ENCODE measurements around the gene UBALD2.
"Not testable (repeated sequence)": the region's sequence is repeated elsewhere in the genome, so short reads cannot be mapped to it uniquely, and the experiment has no call there.

UBALD2 gene

DNA sequence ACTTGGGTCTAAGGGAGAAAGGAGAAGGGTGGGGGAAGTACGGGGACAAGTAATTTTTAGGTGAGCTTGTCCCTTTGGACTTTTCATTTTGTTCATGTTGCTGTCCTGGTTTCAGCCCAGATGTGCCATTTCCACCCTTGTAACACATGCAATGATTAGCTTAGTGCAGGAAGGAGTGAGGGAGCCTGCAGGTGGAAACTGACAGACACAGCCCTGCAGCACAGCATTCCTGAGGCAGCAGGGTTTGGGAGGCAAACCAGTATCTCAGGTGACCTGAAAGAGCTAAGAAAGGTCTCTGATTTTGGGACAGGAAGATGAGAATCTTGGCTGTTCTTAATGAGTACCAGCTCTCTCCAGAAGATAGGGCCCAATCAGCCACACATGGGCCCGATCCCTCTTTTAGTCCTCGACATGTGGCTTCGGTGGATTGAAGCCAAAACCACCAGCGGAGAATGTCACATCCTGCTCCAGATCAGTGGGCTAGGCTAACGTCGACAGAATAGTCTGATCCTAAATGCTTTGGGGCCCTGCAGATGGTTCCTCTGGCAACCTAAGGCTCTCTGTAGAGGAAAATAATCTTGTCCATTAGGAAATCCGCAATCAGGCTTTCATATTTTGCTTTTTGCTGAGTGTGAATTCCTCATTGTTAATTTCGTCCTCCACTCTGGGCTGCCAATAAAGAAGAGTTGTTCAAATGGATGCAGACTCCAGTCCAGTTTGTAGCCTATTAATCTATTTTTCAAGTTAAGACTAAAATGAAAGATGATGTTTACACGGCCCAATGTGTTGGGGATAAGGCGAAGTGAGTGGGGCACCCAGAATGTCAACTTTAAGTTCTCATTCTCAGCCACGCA, 21.1 kb upstream of the UBALD2 start:
- Histone ChIP-seq H3K27ac (no peak overlapping the region), H3K4me3 (no peak overlapping the region)

- not testable (repeated sequence) for H3K4me3 ChIP-seq, H3K27ac ChIP-seq
These were observed 20.4 kb upstream of the UBALD2 start for GRCh38 chr17:76244721-76245120.

DNA sequence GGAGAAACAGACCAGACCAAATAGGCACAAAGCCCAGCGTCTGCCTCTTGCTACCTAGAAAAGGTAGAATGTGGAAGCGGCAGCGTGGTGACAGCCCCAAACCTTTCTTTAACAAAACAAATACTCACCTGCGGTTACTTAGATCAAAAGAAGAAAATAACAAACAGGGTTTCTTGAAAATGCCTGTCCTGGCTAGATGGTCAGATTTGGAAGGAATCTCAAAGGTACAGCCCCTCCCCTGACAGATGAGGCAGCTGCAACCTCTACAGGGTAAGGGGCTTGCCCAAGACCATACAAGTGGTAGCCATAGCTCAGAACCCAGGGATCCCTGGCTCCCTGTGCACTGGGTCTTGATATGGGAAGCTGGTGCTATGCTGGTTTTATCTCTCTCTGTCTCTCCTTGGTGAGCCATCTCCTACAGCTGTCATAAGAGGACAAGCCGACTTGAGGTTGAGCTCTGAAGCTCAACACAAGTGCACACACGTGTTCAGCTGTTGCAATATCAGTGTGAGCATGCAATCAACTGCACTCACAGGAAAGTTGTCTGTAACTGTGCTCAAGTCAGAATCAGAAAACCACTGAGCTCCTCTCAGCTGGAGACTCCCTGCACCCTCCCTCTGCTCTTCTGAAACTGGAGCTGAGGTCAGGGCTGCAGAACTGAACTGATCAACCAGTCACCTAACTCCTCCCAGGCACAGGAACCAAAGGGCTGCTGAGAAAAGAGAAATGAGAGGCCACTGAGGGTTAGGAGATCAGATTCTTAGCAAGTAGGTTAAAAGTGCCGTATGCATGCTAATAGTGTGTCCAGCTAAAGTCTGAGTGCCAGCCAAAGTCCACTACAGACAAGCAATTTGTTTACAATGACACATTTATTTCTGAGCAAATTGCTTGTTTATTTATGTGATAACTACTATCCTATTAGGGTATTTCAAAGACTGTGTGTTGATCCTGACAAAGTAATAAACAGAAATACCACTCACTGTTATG, 18.8 kb upstream of the UBALD2 start:
- peak overlapping the region in 6 of 21 experiments; percentile 25 to 58 (median 46) for H3K27ac ChIP-seq
- no peak overlapping the region for H3K4me3 ChIP-seq

DNA sequence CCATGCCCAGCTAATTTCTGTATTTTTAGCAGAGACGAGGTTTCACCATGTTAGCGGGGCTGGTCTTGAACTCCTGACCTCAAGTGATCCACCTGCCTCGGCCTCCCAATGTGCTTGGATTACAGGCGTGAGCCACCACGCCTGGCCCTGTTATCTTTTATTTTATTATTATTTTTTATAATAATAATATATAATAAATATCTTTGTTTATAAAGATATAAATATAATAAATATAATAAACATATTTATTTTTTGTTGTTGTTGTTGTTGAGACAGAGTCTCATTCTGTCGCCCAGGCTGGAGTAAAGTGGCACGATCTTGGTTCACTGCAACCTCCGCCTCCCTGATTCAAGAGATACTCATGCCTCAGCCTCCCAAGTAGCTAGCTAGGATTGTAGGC, 17.8 kb upstream of the UBALD2 start:
- Histone ChIP-seq H3K27ac (no peak overlapping the region), H3K4me3 (no peak overlapping the region)

DNA sequence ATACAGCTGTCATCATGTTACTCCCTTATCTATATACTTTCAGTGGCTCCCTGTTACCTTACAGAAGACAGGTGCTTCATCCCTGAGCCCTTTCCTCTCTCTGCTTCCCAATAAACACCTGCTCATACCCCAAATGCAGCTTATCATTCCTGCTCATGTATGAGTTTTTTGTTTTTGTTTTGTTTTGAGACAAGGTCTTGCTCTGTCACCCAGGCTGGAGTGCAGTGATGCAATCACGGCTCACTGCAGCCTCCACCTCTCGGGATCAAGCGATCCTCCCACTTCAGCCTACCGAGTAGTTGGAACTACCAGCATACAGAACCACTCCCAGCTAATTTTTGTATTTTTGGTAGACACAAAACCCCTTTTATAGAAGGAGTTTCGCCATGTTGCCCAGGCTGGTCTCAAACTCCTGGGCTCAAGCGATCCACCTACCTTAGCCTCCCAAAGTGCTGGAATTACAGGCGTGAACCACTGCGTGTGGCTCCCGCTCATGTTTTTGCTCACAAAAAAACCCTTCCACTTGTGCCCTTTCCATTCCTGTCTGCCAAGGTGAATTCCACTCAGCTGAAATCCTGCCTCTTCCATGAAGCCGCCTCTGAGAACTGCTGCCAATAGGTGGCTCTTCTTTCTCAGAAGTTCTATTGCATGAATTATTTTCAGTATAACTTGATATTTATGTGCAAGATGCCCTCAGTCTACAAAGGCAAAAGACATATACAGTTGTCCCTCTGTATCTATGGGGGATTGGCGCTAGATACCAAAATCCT, 16.9 kb upstream of the UBALD2 start:
- Histone ChIP-seq H3K4me3 (no peak overlapping the region), H3K27ac (no peak overlapping the region)

GRCh38 chr17:76250141-76250540, 15.0 kb upstream of the UBALD2 start:
- H3K27ac ChIP-seq, result no peak overlapping the region
- H3K4me3 ChIP-seq, result no peak overlapping the region

GRCh38 chr17:76251478-76252039, 13.6 kb upstream of the UBALD2 start:
- peak overlapping the region in 19 of 21 experiments; percentile 9 to 88 (median 65) for H3K27ac ChIP-seq
- no peak overlapping the region for H3K4me3 ChIP-seq

DNA sequence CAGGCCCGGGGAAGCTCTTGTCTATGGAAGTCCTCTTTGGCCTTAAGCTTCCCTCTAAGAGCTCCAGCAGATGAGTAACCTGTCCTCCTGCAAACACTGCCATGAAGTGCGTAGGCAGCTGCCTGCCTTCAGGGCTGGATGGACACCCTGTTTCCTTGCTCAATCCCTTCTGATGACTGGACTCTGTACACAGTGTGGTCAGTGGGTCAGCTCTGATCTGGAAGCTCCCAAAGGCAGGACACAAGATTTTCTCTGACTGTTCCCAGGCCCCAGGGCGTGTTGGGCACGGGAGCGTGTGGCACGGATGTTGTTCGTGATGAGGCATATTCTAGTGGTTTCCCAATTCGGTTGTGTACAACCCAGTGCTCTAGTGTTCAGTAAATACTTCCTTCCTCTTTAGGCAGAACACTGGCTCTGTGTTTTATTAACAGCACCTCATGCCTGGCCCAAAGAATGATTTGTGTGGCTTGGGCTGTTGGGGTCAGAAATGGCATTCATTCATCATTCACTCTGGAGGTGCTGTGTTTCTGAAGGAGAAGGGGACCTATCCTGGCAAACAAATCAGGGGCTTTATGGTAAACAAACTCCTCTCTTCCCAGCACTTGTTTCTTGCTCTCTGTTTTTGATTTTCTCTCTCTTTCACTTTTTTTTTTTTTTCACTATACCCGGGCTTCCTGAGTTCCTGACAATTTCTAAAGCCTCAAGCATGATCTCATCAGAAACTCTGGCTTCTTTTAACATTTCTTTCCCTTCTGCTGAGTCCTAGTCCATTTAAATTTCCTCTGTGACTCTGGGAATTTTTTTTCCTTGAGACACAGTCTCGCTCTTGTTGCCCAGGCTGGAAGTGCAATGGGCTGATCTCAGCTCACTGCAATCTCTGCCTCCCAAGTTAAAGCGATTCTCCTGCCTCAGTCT, 12.9 kb upstream of the UBALD2 start:
- H3K4me3 ChIP-seq, result no peak overlapping the region
- H3K27ac ChIP-seq, result peak overlapping the region in 19 of 21 experiments; percentile 9 to 88 (median 65)

- peak overlapping the region in 17 of 21 experiments; percentile 9 to 88 (median 69) for H3K27ac ChIP-seq
- H3K4me3 ChIP-seq, result not testable (repeated sequence)
These were observed 12.0 kb upstream of the UBALD2 start for GRCh38 chr17:76252967-76253766.

DNA sequence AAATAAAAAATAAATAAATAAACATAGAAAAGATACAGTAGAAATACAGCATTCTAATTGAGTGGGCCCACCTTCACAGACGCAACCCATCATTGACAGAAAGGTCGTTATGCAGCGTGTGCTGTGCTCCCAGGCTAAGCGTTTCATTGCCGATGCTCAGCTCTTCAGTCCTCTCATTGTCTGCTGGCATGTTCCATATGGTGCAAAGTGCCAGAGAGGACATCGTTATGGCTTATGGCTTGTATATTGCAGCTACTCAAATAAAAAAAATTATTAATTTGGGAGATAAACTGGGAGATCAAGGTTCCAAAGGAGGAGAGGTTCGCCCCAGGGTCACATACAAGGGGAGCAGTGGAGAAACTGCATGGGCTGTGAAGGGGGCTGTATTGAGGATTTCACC, 11.3 kb upstream of the UBALD2 start:
- Histone ChIP-seq H3K4me3 (no peak overlapping the region), H3K27ac (peak overlapping the region in 1 of 21 experiments; percentile 77)

GRCh38 chr17:76254275-76254674, 10.9 kb upstream of the UBALD2 start:
- Histone ChIP-seq H3K27ac (no peak overlapping the region), H3K4me3 (no peak overlapping the region)

DNA sequence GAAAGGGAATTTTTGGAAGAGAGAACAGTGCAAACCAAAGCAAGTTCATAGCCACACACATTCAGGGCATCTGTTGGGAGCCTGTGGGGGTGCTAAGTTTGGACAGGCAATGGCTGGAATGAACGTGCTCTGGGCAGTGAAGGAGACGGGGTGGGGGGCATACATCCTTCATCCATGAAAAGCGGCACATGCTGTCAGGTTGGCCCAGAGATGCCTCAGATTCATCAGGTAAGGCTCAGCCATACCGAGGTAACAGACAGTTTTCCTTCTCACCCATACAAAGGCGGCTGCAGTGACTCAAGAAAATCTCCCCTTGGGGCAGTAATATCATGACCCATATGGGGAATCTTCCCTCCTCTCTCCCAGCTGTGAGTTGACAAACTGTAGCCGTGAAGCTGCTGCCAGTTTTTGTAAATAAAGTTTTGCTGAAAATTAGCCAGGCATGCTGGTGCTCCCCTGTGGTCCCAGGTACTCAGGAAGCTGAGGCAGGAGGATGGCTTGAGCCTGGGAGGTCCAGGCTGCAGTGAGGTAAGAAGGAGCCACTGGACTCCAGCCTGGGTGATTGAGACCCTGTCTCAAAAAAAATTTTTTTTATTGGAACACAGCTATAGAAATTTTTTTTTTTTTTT, 9.2 kb upstream of the UBALD2 start:
- peak overlapping the region in 2 of 21 experiments; percentile 12 to 58 for H3K27ac ChIP-seq
- H3K4me3 ChIP-seq, result no peak overlapping the region

- H3K4me3 ChIP-seq, result not testable (repeated sequence)
- peak overlapping the region in 2 of 21 experiments; percentile 12 to 58 for H3K27ac ChIP-seq
These were observed 8.6 kb upstream of the UBALD2 start for GRCh38 chr17:76256430-76257050.

DNA sequence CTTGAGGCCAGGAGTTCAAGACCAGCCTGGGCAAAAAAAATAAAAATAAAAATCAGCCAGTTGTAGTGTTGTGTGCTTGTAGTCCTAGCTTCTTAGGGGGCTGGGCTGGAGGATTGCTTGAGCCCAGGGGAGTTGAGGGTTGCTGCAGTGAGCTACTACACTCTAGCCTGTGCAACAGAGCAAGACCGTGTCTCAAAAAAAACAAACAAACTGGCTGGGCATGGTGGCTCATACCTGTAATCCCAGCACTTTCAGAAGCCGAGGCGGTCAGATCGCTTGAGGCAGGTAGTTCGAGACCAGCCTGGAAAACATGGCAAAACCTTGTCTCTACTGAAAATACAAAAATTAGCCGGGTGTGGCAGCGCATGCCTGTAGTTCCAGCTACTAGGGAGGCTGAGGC, 4.9 kb upstream of the UBALD2 start:
- H3K4me3 ChIP-seq, result no peak overlapping the region
- peak overlapping the region in 1 of 21 experiments; percentile 67 for H3K27ac ChIP-seq

DNA sequence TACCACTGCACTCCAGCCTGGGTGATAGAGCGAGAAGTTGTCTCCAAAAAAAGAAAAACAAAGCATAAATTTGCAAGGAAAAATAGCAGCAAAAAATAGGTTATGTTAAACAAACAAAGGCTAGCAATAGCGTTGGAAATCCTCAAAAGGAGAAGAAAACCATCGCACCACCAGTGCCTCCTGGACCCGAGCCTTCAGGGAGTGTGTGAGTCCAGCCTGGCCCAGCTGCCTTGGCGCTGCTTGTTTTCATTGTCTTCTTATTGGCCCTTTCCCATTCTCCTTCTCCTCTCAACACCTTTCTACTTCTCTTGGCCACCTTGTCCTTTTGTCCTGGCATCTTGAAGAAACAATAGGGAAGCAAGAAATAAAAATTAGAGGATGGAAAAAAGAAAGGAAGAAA, 4.5 kb upstream of the UBALD2 start:
- H3K4me3 ChIP-seq, result no peak overlapping the region
- no peak overlapping the region for H3K27ac ChIP-seq

GRCh38 chr17:76261421-76262215, 3.5 kb upstream of the UBALD2 start:
- no peak overlapping the region for H3K4me3 ChIP-seq
- peak overlapping the region in 11 of 21 experiments; percentile 19 to 94 (median 76) for H3K27ac ChIP-seq
